Measurements from ENCODE around the gene PCNT.

Gene PCNT, protein sequence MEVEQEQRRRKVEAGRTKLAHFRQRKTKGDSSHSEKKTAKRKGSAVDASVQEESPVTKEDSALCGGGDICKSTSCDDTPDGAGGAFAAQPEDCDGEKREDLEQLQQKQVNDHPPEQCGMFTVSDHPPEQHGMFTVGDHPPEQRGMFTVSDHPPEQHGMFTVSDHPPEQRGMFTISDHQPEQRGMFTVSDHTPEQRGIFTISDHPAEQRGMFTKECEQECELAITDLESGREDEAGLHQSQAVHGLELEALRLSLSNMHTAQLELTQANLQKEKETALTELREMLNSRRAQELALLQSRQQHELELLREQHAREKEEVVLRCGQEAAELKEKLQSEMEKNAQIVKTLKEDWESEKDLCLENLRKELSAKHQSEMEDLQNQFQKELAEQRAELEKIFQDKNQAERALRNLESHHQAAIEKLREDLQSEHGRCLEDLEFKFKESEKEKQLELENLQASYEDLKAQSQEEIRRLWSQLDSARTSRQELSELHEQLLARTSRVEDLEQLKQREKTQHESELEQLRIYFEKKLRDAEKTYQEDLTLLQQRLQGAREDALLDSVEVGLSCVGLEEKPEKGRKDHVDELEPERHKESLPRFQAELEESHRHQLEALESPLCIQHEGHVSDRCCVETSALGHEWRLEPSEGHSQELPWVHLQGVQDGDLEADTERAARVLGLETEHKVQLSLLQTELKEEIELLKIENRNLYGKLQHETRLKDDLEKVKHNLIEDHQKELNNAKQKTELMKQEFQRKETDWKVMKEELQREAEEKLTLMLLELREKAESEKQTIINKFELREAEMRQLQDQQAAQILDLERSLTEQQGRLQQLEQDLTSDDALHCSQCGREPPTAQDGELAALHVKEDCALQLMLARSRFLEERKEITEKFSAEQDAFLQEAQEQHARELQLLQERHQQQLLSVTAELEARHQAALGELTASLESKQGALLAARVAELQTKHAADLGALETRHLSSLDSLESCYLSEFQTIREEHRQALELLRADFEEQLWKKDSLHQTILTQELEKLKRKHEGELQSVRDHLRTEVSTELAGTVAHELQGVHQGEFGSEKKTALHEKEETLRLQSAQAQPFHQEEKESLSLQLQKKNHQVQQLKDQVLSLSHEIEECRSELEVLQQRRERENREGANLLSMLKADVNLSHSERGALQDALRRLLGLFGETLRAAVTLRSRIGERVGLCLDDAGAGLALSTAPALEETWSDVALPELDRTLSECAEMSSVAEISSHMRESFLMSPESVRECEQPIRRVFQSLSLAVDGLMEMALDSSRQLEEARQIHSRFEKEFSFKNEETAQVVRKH (N-terminal part only)

DNA sequence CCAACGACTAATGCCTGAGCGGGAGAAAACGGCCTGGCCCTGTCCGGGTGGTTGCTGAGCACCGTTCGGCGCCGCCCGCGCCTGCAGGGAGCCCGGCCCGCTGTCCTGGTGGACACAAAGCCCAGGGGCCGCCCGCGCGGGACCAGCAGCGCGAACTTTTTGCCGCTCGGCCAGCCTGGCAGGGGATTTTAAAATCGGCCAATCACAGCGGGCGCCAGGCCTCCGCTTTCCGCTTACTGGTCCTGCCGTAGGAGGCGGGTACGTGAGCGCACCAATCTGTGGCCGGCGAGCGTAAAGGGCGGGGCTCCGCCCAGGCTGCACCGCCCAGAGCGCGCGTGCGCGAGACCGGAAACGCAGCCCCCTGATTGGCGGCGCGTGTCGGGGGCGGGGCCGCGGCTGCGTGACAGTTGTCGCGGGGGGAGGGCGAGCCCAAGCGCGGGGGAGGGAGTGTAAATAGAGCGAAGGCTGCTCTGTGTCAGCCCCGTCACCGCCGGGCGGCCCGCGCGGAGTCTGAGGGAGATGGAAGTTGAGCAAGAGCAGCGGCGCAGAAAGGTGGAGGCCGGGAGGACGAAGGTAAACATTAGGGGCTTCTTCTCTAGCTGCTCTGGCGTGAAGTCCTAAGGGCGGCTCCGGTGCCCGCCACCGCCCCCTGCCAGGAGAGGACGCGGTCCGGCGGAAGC is at the start of gene PCNT, which contains the start of gene C21orf58:
TSS of gene PCNT (plus strand) at position 447 of the 680 bp plus-strand sequence. CDS start at position 520, 73 bp downstream.
TSS of gene C21orf58 (minus strand) at position 161 of the 680 bp plus-strand sequence. CDS start 1,132 bp downstream, outside the sequence.
- peak; percentile 95 for DNase-seq

- DNase-seq: no peak
Observed at GRCh38 chr21:46274797-46275390, 49.1 kb upstream of the PCNT start.

DNA sequence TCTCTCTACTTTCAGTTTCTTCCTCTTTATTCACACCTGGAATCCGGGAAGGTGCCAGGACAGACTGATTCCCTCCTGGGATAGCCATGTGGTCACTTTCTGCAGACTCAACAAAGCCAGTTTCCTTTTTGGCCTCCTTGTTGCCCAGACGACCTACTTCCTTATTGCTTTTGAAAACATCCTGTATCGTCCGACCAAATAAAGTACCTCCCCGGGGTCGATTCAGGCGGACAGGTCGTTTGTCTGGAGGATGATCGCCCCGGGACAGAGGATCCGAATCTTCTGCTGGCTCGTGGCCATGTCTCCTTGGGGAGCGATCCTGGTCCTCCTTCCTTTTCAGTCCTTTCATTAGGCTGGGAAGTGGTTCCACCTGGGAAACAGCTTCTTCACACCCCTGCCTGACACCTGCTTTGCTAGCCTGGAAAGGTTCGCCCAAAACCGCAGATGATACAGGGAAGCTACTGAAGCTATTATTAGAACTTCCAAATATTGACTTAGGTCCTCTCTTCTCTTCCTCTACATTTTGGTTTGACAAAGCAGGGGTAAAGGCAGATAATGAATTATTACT is 39.8 kb upstream of the PCNT start:
- DNase-seq: no peak

DNA sequence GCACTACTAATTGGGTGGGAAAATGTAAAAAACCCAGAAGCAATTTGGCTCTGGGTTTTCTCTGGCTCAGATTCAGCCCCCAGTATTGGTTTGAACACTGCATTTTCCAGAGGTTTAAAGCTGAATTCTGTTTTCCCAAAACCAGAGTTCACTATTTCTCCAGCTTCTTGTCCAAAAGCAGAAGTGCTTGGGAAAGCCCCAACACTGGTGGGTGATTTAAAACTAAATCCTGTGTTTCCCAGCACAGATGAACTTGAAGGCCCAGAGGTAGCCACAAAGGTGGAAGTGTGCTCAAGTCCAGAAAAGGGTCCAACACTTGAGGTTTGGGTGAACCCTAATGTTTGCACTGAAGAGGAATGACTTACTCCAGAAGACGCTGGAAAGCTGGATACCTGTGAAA is 39.2 kb upstream of the PCNT start:
- no peak for DNase-seq

- DNase-seq: no peak
Observed at GRCh38 chr21:46285206-46285661, 38.7 kb upstream of the PCNT start, which contains the start of gene MCM3AP. MCM3AP (minus strand) TSS chr21:46285611; CDS start chr21:46285286, 325 bp downstream.

- DNase-seq: peak; percentile 95
Observed at GRCh38 chr21:46285761-46286647, 38.0 kb upstream of the PCNT start, which contains the start of gene YBEY. YBEY (plus strand) TSS chr21:46286342; CDS start chr21:46286914, 572 bp downstream.

GRCh38 chr21:46286648-46287002 is 37.3 kb upstream of the PCNT start:
- DNase-seq: no peak

DNA sequence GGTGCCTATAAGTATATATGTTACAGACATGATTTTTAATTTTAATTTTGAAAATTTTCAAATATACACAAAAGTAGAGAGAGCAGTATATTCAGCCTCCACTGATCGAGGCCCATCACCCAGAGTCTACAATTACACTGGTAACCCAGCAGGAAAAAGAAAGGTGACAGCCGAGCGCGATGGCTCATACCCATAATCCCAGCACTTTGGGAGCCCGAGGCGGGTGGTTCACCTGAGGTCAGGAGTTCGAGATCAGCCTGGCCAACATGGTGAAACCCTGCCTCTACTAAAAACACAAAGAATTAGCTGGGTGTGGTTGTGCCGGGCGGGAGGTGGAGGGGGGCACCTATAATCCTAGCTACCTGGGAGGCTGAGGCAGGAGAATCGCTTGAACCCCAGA is 36.4 kb upstream of the PCNT start:
- DNase-seq: no peak

GRCh38 chr21:46289655-46290179 is 34.2 kb upstream of the PCNT start:
- DNase-seq: no peak

- DNase-seq: no peak
Observed at GRCh38 chr21:46291561-46291960, 32.4 kb upstream of the PCNT start.

- DNase-seq: peak; percentile 84
Observed at GRCh38 chr21:46294647-46295176, 29.2 kb upstream of the PCNT start.

- no peak for DNase-seq
Observed at GRCh38 chr21:46295177-46295770, 28.7 kb upstream of the PCNT start.

DNA sequence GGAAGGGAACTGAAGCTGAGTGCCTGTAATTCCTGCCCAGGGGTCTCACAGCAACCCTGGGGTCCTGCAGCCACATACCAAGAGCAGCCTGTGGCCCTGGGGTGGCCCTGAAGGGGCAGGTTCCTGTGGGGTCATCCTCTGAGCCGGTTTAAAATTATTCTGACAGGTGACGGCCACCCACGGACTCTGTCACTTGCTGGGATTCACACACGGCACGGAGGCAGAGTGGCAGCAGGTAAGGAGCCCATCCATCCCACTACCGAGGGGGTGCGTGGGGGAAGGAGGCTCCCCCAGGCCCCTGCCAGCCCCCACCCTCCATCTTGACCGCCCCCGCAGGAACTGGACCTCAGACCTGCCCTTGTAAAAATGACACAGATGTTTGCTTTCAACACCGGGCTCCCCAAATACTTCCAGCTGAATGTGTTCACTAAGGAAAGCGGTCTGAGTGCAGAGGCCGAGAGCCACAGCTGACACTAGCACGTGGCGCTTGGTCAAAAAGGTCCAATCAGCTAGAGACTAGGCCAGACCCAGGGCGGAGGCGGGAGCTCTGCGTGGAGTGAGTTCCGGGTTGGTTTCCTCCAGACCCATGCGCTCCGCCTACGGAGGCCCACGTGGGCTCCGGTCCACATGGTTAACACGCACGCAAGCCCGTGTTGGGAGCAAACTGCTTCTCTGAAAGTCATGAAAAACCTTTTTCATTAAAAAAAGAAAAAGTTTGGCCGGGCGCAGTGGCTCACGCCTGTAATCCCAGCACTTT is 27.8 kb upstream of the PCNT start:
- DNase-seq: no peak

DNA sequence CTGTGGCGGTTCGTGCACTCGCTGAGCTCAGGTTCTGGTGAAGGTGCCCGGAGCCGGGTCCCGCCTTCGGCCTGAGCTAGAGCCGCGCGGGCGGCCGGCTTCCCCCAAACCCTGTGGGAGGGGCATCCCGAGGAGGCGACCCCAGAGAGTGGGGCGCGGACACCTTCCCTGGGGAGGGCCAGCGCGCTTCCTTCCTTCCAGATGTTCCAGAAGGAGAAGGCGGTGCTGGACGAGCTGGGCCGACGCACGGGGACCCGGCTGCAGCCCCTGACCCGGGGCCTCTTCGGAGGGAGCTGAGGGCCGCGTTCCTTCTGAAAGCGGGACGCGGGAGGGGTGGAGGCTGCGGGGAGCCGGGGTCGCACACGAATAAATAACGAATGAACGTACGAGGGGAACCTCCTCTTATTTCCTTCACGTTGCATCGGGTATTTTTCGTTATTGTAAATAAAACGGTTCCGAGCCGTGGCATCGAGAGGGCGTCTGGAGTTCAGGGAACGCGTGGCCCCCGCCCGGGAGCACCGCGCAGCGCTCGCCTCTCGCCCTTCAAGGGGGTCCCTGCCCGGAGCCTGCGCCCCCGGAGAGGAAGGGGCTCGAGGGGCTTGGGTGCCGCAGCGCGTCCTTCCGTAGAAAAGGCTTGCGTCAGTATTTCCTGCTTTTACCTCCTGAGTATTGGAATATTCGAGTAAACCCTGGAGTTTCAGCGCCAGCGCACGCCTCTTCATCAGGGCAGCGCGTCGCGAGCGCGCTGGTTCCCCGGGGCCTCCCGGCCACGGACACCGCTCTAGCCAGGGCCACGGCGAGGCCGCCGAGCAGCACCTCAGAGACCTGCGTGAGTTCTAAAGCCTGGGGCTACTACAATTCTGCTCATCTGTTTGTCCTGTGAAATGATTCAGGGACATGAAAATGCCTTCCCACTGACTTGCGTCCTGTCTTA is 26.4 kb upstream of the PCNT start:
- DNase-seq: no peak

DNA sequence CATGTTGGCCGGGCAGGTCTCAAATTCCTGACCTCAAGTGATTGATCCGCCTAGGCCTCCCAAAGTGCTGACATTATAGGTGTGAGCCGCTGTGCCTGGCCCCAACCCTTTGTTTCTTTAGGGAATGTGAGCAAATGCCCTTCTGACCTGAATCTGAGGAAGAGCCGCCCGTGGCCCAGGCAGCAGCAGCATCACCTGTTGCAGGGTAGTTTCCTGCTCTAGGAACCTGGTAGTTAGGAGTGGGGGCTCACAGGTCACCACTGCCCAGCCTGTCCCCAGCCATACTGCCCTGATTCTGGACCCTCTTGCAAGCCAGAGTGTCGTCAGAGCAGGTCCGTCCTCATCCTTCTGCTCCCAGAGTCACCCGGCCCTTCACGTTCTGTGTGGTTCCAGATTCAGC is 24.8 kb upstream of the PCNT start:
- no peak for DNase-seq

GRCh38 chr21:46301759-46302158 is 22.2 kb upstream of the PCNT start:
- no peak for DNase-seq

- DNase-seq: no peak
Observed at GRCh38 chr21:46304437-46304836, 19.5 kb upstream of the PCNT start.

Data from NCI-H226 (cell line).